Left hindlimb (tissue), 1 donor: ENCODE measurements around the gene GRM5.
"Not testable (repeated sequence)": the region's sequence is repeated elsewhere in the genome, so short reads cannot be mapped to it uniquely, and the experiment has no call there.

Experiments
- DNase-seq: peaks from one replicate; pipeline ENCODE4 v3.0.0-alpha.2; 2018

GRM5 gene

DNA sequence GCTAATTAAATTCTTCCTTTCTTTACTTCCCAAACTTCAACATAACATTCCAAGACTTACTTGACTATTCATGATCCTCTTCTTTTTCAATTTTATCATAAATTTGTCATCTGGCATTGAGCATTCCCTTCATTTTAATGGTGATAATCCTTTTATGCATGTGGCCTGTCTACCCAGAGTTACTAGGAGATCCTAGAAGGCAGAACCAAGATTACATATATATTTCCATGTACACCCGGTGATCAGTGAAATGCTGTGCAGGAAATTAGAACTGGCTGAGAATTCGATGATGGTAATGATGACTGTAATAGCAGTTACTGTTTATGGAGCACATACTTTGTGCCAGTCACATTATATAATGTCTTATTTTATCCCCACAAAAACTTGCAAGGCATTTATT, 104.2 kb downstream of the GRM5 start:
- DNase-seq, result not testable (repeated sequence)

DNA sequence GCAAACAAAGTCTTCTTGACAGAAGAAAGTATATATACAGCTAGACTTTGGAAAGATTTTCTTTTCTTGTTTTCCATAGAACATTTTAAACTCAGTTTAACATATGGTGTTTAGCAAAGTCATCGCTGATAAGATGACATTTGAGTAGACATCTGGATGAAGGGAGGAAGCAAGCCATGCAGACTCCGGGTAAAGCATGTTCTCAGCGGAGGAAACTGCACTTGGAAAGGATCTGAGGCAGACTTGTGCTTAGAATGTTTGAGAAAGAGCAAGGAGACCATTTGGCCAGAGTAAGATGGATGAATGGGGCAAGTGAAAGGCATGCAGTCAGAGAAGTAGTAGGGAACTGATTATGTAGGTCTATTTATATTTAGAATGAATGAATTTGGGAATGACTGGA, 105.9 kb downstream of the GRM5 start:
- not testable (repeated sequence) for DNase-seq

DNA sequence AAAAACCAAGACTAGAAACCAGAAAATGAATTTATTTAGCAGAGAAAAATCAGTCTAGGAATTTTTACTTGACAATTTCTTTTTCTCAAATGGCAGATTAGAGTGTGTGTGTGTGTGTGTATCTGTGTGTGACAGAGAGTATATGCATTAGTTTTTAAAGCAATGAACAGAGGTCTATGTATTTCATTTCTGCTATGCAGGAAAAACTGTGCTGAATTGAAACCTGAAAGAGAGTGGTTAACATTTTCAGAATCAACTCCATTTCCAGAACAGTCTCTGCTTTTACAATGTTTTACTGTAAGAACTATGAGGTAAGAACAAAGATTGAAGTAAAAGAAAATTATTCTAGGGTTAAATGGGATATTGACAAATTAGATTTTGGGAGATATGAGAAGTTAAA, 114.8 kb downstream of the GRM5 start:
- no peak for DNase-seq

DNA sequence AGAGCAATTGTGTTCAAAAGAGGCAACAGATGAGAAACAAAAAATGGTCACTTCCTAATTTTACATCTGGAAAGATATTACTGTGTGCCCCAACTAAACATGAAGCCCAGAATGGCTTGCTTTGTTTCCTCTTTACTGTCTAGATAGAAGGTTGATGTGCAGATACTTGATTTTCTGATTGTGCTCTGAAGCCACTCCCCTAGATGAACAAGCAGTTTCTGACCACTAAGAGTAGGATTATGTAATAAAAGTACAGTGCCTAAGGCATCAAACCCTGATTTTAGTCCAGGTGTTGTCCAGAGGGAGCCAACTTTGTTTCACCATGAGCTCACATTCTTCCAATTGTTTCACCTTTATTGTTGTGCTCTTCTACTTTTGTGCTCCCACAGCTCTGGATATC, 116.9 kb downstream of the GRM5 start:
- DNase-seq, result not testable (repeated sequence)

DNA sequence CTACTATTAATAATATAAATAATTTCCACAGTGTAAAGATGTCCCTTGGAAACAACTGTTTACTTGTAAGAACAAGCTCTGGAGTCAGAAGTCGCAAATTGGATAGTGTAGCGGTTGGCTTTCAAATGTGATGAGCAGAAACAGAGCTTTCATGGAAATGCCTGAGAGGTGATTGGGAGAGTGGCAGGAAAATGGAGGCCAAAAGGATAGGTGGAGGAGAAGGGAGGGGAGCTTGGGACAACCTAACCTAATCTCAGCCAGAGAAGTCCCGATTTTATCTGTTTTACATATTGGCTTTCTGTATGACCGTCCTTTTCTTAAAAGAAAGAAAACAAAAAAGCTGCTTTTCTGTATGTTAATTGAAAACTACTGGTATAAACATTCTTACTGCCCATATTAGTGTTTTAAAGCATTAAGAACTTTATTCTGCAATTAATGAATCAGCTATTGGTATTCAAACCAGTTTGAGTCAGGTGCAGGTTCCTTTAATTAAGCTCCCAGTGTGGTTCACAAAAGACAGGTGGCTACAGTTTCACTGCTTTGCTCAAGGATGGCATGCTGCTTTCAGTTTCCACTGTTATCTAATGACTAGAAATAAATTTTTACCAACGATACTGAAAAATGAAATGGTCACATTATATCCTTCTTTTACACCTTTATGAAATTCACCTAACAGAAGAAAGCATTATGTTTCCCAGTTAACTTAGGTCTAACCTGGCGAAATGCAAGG, 117.8 kb downstream of the GRM5 start:
- DNase-seq, result not testable (repeated sequence)

DNA sequence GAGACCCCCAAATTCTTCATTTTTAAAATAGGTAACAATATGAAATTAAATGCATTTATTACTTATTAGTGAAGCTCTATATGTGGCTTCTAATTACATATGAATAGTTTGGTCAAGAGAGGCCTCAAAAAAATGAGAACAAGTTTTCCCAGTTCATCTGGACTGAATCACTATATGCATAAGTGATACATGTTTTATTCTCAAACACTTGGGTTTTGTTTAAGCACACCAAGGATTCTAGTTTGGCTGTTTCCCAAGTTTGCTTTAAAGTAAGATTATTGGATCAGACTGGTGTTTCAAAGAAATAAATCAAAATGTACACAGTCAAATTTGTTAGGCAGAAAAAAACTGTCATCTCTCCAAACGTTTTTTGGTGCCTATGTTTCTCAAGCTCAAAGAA, 136.1 kb downstream of the GRM5 start:
- not testable (repeated sequence) for DNase-seq

DNA sequence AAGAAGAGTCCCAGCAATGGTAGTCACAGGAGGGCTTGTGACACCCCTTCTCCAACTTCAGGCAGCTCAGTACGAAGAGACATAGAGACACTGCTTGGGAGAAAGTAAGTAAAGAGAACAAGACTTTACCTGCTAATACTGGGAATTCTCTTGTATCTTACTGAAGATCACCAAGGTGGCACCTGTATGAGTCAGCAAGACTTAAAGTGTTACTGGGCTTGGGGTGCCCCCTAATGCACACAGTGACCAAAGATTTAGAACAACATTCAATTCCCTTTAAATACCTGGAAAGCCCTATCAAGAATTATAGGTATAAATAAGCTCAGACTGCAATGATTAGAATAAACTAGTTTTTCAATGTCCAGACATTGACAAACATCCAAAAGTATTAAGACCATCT, 148.7 kb downstream of the GRM5 start:
- not testable (repeated sequence) for DNase-seq

DNA sequence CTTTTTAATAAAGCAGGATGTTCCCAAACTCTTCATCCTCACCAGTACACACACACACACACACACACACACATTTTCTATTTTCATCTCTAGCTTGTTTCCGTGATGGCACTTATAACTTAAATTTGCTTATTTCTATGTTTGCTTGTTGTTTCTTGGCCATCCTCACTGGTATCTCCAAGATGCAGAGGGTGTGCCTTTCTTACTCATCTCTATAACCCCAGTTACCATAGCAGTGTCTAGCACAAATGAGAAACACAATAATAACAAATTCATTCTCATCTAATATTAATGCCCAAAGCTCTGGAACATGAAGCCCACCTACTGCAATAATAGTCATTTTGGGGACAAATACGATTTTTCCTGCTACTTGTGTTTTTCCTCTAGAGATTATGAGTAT, 156.3 kb downstream of the GRM5 start:
- DNase-seq, result no peak

DNA sequence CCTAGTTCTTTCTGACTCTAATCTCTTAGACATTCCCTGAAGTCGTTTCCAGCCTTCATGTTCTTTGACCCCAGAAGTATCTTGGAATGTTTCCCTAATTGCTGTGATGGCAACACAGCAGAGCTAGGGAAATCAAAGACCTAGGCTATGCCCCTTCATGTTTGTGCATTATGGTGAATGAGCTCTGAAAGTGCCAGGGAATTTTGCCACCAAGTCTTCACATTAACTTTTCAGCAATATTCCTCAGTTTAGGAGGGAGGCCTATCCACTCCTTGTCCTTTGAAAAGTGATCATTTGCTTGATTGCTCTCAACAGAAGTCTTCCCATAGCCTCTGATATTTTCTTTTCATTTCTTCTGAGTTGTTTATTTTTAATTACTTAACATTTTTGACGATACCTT, 164.3 kb downstream of the GRM5 start:
- not testable (repeated sequence) for DNase-seq

DNA sequence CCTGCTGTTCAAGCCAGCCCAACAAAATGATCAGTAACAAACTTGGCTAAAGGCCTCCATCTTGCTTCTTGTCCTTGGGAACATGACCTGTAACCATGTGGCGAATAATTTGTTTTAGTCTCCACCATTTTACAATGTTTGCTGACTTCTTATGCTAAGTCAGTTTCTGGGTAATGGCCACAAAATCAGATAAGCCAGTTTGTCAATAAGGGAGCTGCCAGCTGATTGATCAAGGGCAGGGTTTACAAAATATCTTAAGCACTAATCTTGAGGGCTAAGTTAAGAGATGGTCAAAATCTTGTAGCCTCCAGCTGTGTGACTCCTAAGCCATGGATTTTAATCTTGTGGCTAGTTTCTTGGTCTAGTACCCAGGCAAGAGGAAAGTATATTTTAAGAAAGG, 176.9 kb downstream of the GRM5 start:
- not testable (repeated sequence) for DNase-seq

DNA sequence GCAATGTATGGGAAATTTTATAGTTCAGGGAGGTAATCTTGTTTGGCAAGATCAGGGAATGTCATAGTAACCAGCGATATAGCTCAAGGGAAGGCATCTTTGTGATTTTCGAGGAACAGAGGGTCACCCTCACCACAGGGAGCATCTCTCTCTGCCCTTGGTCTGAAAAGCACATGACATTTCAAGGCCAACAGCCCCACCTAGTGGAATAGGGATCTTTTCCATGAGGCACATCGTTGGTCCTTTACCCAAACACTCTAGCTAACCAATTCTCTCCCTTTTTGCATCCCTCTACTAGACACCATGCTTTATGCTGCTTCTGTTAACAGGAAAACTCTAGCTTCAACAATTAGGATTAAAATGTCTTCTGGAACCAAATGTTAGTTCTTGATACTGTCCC, 179.0 kb downstream of the GRM5 start:
- DNase-seq, result no peak

DNA sequence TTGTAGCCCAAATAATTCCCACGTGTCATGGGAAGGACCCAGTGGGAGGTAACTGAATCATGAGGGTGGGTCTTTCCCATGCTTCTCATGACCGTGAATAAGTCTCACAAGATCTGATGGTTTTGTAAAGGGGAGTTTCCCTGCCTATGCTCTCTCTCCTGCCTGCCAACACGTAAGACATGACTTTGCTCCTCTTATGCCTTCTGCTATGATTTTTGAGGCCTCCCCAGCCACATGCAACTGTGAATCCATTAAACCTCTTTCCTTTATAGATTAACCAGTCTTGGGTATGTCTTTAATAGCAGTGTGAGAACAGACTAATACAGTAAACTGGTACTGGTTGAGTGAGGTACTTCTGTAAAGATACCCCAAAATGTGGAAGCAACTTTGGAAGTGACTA, 183.0 kb downstream of the GRM5 start:
- DNase-seq, result not testable (repeated sequence)

DNA sequence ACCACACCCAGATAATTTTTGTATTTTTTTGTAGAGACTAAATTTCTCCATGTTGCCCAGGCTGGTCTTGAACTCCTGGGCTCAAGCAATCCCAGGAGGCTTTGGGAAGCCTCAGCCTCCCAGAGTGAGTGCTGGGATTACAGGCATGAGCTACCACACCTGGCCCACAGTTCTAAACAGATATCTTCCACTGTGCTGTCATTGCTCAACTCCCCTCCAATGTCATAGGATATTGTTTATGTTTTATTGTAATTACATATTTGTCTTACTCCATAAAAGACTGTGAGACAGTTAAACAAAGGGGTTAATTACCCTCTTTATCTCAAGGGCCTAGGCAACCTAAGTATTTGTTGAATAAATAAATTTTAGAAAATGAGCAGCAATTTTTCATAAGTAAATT, 204.2 kb downstream of the GRM5 start:
- DNase-seq, result no peak

DNA sequence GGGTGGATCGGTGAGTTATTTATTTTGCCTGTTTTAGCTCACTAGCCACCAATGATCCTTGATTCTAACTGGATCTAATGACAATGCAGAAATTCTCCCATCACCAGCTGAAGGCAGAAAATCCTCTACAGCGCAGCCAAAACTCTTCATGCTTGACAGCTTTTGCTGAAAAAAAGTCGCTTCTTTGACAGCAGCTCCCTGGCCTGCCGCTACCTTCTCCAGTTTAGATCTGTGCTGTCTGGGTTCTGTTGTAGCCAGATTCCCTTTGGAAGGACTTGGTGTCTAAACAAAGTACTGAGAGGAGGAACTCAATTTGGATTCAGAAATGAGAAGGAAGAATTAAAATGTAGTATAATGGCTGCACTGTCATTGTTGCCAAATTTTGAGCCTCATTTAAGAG, 205.4 kb downstream of the GRM5 start:
- not testable (repeated sequence) for DNase-seq

DNA sequence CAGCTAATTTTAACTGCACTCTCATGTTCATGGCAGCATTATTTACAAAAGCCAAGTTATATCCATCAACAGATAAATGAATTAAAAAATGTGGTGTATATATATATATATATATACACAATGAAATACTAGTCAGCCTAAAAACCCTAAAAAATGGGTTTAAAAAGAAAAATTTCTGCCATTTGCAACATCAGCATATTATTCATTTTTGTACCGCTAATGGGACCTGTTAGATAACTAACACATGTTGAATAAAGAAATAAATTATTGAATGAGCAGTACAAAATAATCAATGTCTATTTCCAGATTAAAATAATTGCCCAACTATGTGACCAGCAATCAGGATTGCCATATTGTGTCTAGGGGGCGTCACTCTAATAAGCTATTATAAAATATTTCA, 211.8 kb downstream of the GRM5 start:
- DNase-seq, result not testable (repeated sequence)

DNA sequence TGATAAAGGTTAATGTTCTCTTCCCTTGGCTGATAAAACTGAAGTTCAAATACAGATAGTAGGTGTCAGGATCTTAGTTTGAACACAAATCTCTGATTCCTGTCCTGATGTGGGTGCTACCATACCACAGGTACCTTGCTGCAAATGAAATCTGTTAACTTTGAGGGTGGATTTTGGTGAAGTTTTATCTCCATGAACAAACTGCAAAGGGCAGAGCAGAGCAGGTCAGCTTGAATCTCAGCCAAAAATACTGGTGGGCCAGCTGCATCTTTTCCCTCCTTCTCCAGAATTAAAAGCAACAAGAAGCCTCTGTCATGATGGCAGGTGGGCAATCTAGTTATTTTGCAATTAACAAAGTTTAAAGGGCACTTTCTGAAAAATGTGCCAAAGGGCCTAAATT, 214.2 kb downstream of the GRM5 start:
- DNase-seq, result not testable (repeated sequence)

DNA sequence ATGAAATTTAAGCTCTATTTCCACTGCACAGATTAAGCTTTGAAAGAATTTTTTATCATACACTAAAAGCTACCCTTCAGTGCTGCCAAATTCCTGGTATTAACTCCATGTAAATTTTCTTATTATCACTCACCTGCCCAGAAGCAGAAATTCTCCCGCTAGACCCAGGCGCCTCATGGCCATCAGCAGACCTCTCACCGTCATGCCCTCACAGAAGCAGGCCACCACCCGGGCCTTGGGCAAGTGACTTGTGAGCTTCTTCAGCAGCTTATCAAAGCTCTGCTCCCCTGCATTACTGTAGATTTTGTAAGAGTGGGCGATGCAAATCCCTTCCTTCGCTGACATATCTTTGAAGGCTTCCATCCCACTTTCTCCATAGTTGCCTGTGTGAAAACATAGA, 216.0 kb downstream of the GRM5 start:
- not testable (repeated sequence) for DNase-seq

DNA sequence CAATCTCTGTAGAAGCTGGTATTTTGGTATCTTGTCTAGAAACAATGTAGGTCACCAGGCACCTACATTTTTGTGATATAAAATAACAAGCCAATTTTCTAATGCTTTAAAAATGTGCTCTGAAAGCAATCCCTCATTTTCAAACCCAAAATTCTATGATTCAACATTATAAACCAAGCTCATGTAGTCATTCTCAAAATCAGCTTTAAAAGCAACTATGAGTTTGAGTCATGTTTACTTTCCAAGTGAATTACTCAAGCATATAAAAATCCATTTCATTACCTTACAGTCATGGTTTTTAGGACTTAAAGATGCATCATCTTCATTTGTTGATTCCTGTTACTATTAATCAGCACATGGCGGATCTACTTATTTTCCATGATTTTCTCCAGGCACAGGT, 216.4 kb downstream of the GRM5 start:
- no peak for DNase-seq

DNA sequence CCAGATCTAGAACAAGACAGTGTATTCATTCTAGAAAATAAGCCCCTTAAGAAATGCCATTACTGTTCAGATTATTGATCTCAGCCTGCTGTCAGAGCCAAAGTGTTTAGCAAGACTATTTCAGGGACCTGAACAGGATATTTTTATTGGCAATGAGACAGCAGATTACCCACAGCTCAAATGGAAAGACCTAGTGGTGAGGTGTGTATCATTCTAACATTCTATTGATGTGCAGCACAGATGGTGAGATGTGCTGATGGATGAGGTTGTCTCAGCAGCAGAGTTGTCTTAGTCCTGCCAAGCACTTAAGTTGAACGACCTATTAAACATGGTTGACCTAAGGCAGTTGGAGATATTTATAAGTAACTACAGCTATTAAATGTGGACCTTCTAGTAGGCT, 219.5 kb downstream of the GRM5 start:
- not testable (repeated sequence) for DNase-seq

DNA sequence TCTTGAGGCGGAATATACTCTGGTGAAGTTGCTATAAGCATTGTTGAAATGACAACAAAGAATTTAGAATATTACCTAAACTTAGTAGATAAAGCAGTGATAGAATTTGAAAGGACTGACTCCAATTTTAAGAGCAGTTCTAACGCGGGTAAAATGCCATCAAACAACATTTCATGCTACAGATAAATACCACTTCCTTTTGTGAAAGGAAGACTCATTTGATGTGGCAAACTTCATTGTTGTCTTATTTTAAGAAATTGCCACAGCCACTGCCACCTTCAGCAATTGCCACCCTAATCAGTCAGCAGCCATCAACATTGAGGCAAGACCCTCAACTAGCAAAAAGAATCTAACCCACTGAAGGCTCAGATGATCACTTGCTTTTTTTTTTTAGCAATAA, 220.8 kb downstream of the GRM5 start:
- not testable (repeated sequence) for DNase-seq

DNA sequence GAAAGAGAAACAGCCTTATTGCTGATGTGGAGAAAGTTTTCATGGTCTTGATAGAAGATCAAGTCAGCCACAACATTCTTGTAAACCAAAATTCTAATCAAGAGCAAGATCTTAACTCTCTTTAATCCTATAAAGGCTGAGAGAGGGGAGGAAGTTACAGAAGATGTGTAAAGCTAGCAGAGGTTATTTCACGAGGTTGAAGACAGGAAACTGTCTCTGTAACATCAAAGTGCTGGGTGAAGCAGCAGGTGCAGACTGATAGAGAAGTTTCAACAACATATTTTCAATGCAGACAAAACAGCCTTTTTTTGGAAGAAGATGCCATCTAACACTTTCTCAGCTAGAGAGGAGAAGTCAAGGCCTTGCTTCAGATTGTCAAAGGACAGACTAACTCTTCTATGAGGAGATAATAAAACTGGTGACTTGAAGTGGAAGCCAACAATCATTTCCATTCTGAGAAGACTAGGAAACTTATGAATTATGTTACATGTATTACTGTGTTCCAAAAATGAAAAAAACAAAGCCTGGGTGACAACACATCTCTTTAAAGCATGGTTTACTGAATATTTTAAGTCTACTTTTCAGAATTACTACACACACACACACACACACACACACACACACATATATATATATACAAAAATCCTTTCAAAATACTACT, 221.9 kb downstream of the GRM5 start:
- DNase-seq, result not testable (repeated sequence)

DNA sequence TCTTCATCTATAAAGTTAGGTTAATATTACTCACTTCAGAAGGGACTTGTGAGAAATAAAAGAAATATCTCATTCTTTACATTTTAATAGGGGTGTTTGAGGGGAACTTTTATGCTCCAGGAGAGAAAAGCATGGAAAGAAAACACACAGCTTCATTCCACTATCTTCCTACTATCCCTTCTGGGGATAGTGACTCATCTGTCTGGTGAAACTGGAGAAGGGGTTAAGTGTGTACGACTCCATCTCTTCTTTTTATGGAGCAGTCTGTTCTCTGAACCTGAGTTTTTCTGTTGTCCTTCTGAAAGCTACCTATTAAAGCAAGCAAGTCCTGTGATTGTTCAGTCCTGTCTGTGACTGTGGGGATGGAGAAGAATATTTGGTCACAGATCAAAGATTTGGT, 227.6 kb downstream of the GRM5 start:
- DNase-seq, result not testable (repeated sequence)

DNA sequence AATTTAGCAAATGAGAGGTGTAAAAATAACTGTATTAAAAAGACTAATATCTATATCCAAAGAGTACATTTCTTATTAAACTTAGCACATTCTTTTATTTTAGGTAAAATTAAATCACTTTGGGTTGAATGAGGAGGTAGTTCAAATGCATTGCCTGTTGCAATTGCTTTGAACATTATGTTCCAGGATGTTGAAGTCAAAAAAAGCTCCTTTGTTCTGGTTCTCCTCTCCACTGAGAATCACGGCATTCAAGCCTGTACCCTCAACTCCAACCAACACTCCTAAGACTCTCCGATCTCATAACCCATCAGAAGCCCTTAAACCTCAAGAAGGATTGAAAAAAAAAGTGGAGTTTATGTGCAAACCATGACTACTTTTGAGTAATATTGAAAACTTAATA, 230.1 kb downstream of the GRM5 start:
- not testable (repeated sequence) for DNase-seq

DNA sequence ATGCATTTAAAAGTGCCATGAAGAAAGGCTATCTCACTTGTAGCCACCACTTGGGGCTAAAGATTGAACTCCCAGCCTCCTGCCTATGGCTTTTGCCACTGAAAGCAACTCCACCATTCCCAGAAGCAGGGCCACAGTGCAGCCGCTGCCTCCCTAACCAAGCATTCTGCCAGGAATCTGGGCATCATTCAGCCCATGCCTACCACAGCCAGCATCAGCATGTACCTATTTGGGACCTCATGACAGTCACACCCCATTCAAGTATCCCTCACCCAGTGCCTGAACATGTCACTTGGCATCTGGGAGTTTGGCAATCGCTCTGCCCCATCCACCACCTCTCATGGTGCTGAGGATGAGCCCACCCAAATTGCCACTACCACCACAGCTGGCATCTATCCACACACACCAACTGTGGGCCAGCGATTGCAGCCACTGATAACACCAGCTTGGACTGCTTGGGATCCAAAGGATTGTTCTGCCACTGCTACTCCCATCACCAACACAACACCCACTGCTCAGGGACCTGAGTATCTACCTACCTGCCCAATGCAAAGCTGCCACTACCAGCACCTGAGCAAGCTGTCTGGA, 234.4 kb downstream of the GRM5 start:
- DNase-seq, result no peak
